SIG-M5 treated with dmso at 0.1 percent for 504 hours (cell line): ENCODE data around the gene ZCCHC7.
"Not testable (repeated sequence)": the region's sequence is repeated elsewhere in the genome, so short reads cannot be mapped to it uniquely, and the experiment has no call there.

ENCODE experiments used
- DNase-seq: peaks from one replicate; lab custom pipeline; 2025; ENCODE audit not compliant: unreplicated experiment; lab: John Stamatoyannopoulos, UW

The ZCCHC7 gene

GRCh38 chr9:37290366-37290939 lies 170.1 kb downstream of the ZCCHC7 start:
- DNase-seq: no peak

- DNase-seq: peak; percentile 79
These were observed 170.6 kb downstream of the ZCCHC7 start for GRCh38 chr9:37290940-37291485.

GRCh38 chr9:37291612-37292238 lies 171.4 kb downstream of the ZCCHC7 start:
- DNase-seq: not testable (repeated sequence)

GRCh38 chr9:37292896-37293295 lies 172.5 kb downstream of the ZCCHC7 start:
- no peak for DNase-seq

GRCh38 chr9:37293664-37294524 lies 173.5 kb downstream of the ZCCHC7 start:
- DNase-seq: no peak

- DNase-seq: no peak
These were observed 174.8 kb downstream of the ZCCHC7 start for GRCh38 chr9:37295178-37295577.

GRCh38 chr9:37295796-37296195 lies 175.4 kb downstream of the ZCCHC7 start:
- peak; percentile 39 for DNase-seq

- no peak for DNase-seq
These were observed 177.2 kb downstream of the ZCCHC7 start for GRCh38 chr9:37297592-37297991.

GRCh38 chr9:37300620-37301019 lies 180.2 kb downstream of the ZCCHC7 start:
- DNase-seq: no peak

GRCh38 chr9:37301042-37301853 lies 180.9 kb downstream of the ZCCHC7 start:
- DNase-seq: no peak

- DNase-seq: no peak
These were observed 181.4 kb downstream of the ZCCHC7 start for GRCh38 chr9:37301854-37302172.

GRCh38 chr9:37302277-37302676 lies 181.9 kb downstream of the ZCCHC7 start:
- no peak for DNase-seq

- DNase-seq: not testable (repeated sequence)
These were observed 182.9 kb downstream of the ZCCHC7 start for GRCh38 chr9:37303272-37303671.

GRCh38 chr9:37309136-37309535 lies 188.8 kb downstream of the ZCCHC7 start:
- no peak for DNase-seq

GRCh38 chr9:37311938-37312708 lies 191.7 kb downstream of the ZCCHC7 start:
- DNase-seq: no peak

GRCh38 chr9:37324261-37324683 lies 203.9 kb downstream of the ZCCHC7 start:
- DNase-seq: no peak

GRCh38 chr9:37324691-37325490 lies 204.5 kb downstream of the ZCCHC7 start:
- no peak for DNase-seq

GRCh38 chr9:37325778-37326177 lies 205.4 kb downstream of the ZCCHC7 start:
- no peak for DNase-seq

GRCh38 chr9:37327553-37327952 lies 207.2 kb downstream of the ZCCHC7 start:
- no peak for DNase-seq
